Measurements from ENCODE around the gene CD79B.

Gene CD79B

DNA sequence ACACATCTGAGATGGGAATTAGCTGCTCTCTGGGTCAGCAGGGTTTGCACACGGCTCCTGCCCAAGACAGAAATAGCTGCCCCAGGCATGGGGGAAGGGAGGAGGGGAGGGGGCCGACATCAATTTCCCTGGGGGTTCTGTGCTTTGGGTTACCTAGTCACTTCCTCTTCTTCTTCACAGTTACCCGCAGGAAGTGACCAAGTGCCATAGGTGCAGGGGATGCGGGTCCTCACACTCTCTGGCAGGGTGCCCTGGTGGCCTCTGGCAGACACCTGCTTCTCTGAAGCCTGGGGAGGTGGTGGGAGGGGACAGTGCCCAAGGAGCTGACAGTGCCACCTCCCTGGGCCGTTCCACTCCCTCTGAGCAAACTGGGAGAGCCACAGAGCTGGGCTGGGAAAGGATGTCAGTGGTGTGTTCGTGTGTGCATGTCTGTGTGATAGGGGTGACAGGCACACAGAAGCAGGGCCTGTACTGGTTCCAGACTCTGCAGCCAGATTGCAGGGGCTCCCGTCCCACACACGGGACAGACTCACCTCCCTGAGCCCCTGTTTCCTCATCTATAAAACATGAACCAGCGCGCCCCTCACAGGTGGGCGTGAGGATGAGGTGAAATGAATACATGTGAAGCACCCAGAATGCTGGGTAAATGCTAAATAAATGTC, 22.4 kb upstream of the CD79B start (continued):
- TF ChIP-seq, protein P1, sequence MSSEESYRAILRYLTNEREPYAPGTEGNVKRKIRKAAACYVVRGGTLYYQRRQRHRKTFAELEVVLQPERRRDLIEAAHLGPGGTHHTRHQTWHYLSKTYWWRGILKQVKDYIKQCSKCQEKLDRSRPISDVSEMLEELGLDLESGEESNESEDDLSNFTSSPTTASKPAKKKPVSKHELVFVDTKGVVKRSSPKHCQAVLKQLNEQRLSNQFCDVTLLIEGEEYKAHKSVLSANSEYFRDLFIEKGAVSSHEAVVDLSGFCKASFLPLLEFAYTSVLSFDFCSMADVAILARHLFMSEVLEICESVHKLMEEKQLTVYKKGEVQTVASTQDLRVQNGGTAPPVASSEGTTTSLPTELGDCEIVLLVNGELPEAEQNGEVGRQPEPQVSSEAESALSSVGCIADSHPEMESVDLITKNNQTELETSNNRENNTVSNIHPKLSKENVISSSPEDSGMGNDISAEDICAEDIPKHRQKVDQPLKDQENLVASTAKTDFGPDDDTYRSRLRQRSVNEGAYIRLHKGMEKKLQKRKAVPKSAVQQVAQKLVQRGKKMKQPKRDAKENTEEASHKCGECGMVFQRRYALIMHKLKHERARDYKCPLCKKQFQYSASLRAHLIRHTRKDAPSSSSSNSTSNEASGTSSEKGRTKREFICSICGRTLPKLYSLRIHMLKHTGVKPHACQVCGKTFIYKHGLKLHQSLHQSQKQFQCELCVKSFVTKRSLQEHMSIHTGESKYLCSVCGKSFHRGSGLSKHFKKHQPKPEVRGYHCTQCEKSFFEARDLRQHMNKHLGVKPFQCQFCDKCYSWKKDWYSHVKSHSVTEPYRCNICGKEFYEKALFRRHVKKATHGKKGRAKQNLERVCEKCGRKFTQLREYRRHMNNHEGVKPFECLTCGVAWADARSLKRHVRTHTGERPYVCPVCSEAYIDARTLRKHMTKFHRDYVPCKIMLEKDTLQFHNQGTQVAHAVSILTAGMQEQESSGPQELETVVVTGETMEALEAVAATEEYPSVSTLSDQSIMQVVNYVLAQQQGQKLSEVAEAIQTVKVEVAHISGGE (tag by site-specific recombination; conservative IDR thresholded peaks at IDR 0.05; ENCODE audit: low read depth) = no peak
- no peak for TF ChIP-seq ZNF530 (tag by site-specific recombination; IDR thresholded peaks at IDR 0.05; ENCODE audit: low read depth)
- TF ChIP-seq SP2 (tag by site-specific recombination; IDR thresholded peaks at IDR 0.05) = no peak
- TF ChIP-seq ZFHX2 (tag by site-specific recombination; conservative IDR thresholded peaks at IDR 0.05) = 0 out of 2 replicates have a peak, but pooled peaks have one; percentile 7
- no peak for TF ChIP-seq EGR2 (tag by site-specific recombination; IDR thresholded peaks at IDR 0.05; ENCODE audit: low read depth)
- TF ChIP-seq, protein P2, sequence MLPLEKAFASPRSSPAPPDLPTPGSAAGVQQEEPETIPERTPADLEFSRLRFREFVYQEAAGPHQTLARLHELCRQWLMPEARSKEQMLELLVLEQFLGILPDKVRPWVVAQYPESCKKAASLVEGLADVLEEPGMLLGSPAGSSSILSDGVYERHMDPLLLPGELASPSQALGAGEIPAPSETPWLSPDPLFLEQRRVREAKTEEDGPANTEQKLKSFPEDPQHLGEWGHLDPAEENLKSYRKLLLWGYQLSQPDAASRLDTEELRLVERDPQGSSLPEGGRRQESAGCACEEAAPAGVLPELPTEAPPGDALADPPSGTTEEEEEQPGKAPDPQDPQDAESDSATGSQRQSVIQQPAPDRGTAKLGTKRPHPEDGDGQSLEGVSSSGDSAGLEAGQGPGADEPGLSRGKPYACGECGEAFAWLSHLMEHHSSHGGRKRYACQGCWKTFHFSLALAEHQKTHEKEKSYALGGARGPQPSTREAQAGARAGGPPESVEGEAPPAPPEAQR (tag by site-specific recombination; IDR thresholded peaks at IDR 0.05) = no peak
- TF ChIP-seq ZNF624 (tag by site-specific recombination; IDR thresholded peaks at IDR 0.05) = no peak
- TF ChIP-seq, protein P3, sequence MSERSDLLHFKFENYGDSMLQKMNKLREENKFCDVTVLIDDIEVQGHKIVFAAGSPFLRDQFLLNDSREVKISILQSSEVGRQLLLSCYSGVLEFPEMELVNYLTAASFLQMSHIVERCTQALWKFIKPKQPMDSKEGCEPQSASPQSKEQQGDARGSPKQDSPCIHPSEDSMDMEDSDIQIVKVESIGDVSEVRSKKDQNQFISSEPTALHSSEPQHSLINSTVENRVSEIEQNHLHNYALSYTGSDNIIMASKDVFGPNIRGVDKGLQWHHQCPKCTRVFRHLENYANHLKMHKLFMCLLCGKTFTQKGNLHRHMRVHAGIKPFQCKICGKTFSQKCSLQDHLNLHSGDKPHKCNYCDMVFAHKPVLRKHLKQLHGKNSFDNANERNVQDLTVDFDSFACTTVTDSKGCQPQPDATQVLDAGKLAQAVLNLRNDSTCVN (tag by site-specific recombination; optimal IDR thresholded peaks at IDR 0.05) = no peak
- TF ChIP-seq, protein P4, sequence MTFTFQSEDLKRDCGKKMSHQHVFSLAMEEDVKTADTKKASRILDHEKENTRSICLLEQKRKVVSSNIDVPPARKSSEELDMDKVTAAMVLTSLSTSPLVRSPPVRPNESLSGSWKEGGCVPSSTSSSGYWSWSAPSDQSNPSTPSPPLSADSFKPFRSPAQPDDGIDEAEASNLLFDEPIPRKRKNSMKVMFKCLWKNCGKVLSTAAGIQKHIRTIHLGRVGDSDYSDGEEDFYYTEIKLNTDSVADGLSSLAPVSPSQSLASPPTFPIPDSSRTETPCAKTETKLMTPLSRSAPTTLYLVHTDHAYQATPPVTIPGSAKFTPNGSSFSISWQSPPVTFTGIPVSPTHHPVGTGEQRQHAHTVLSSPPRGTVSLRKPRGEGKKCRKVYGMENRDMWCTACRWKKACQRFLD (tag by site-specific recombination; IDR thresholded peaks at IDR 0.05) = no peak
- TF ChIP-seq ZNF777 (tag by site-specific recombination; IDR thresholded peaks at IDR 0.05; ENCODE audit: borderline replicate concordance) = no peak
- no peak for TF ChIP-seq ZFP41 (tag by site-specific recombination; IDR thresholded peaks at IDR 0.05; ENCODE audit: borderline replicate concordance)
- TF ChIP-seq, protein P5, sequence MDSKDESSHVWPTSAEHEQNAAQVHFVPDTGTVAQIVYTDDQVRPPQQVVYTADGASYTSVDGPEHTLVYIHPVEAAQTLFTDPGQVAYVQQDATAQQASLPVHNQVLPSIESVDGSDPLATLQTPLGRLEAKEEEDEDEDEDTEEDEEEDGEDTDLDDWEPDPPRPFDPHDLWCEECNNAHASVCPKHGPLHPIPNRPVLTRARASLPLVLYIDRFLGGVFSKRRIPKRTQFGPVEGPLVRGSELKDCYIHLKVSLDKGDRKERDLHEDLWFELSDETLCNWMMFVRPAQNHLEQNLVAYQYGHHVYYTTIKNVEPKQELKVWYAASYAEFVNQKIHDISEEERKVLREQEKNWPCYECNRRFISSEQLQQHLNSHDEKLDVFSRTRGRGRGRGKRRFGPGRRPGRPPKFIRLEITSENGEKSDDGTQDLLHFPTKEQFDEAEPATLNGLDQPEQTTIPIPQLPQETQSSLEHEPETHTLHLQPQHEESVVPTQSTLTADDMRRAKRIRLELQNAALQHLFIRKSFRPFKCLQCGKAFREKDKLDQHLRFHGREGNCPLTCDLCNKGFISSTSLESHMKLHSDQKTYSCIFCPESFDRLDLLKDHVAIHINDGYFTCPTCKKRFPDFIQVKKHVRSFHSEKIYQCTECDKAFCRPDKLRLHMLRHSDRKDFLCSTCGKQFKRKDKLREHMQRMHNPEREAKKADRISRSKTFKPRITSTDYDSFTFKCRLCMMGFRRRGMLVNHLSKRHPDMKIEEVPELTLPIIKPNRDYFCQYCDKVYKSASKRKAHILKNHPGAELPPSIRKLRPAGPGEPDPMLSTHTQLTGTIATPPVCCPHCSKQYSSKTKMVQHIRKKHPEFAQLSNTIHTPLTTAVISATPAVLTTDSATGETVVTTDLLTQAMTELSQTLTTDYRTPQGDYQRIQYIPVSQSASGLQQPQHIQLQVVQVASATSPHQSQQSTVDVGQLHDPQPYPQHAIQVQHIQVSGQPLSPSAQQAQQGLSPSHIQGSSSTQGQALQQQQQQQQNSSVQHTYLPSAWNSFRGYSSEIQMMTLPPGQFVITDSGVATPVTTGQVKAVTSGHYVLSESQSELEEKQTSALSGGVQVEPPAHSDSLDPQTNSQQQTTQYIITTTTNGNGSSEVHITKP (tag by site-specific recombination; IDR thresholded peaks at IDR 0.05) = peak; percentile 77
- TF ChIP-seq ZNF416 (tag by site-specific recombination; IDR thresholded peaks at IDR 0.05) = no peak
- no peak for TF ChIP-seq ZSCAN30 (tag by site-specific recombination; IDR thresholded peaks at IDR 0.05)
- TF ChIP-seq, protein P6, sequence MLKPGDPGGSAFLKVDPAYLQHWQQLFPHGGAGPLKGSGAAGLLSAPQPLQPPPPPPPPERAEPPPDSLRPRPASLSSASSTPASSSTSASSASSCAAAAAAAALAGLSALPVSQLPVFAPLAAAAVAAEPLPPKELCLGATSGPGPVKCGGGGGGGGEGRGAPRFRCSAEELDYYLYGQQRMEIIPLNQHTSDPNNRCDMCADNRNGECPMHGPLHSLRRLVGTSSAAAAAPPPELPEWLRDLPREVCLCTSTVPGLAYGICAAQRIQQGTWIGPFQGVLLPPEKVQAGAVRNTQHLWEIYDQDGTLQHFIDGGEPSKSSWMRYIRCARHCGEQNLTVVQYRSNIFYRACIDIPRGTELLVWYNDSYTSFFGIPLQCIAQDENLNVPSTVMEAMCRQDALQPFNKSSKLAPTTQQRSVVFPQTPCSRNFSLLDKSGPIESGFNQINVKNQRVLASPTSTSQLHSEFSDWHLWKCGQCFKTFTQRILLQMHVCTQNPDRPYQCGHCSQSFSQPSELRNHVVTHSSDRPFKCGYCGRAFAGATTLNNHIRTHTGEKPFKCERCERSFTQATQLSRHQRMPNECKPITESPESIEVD (tag by site-specific recombination; IDR thresholded peaks at IDR 0.05) = no peak
- TF ChIP-seq GFI1B (tag by site-specific recombination; IDR thresholded peaks at IDR 0.05) = no peak
- no peak for TF ChIP-seq SALL2 (tag by site-specific recombination; IDR thresholded peaks at IDR 0.05; ENCODE audit: borderline replicate concordance)
- no peak for TF ChIP-seq ZNF555 (tag by site-specific recombination; conservative IDR thresholded peaks at IDR 0.05)
- TF ChIP-seq KLF10 (tag by site-specific recombination; IDR thresholded peaks at IDR 0.05) = no peak
- TF ChIP-seq MZF1 (tag by site-specific recombination; IDR thresholded peaks at IDR 0.05; ENCODE audit: borderline replicate concordance) = no peak
- no peak for TF ChIP-seq ZNF354C (tag by site-specific recombination; IDR thresholded peaks at IDR 0.05; ENCODE audit: borderline replicate concordance, low read depth)
